GM21786 (cell line): ENCODE results near the gene RNASE3.
A peak's percentile ranks its signal among the peaks of the same experiment; 100 is the strongest.
"Not testable (repeated sequence)": the region's sequence is repeated elsewhere in the genome, so short reads cannot be mapped to it uniquely, and the experiment has no call there.

Experiments
- ATAC-seq: cut with Tn5 transposase; IDR thresholded peaks from one replicate; pipeline ENCODE4 v1.9.1; 2021; ENCODE audit not compliant: unreplicated experiment

Gene RNASE3

GRCh38 chr14:20891126-20891825 lies at the start of gene RNASE3:
TSS of gene RNASE3 (plus strand) at chr14:20891385. CDS start at chr14:20891687, 302 bp downstream.
- not testable (repeated sequence) for ATAC-seq

DNA sequence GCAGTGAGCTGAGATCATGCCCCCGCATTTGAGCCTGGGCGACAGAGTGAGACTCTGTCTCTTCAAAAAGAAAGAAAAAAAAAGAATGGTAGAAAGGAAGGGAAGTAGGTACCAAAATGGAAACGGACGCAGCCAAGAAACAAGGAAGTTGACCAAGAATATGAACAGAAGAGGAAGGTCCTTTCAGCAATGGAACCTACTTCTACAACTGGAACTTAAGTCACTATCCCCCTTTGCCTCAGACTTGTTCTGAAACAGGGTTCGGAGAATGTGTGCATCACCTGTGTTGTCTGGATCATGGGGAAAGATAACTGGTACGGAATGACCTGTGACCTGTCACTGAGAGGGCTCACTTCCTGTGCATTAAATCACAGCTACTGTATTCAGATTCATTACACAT lies 44.6 kb upstream of the RNASE3 start:
- ATAC-seq, result no peak

- no peak for ATAC-seq
Measured at GRCh38 chr14:20848316-20848954, 42.8 kb upstream of the RNASE3 start.

DNA sequence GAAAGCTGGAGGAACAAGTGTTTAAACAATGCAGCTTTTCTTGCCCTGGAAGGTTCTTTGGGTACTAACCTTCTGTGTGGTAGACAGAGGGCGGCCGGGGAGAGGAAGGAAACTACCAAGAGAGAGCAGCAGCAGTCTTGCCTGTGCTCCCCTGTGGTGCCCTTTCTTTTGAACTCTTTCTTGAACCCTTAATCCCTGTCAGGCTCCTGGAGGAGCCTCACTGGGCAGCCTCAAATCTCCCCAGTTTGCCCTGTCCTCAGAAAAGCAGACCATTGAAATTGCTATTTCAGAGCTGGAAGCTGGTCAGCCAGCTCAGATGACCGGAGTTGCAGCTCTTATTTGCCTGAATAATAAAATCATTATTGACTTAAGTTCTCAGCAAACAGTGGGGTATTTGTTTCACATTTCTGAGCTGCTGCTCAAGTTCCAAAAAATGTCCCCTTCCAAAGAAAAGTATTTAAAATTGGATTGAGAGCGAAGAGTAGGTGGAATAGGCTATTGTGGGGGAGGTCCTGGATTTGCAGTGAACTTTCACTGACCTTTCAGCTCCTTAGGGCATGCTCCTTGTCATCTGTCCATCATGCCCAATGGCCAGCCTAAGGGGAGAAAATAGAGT lies 42.1 kb upstream of the RNASE3 start:
- ATAC-seq, result no peak

- no peak for ATAC-seq
Measured at GRCh38 chr14:20853042-20853441, 38.1 kb upstream of the RNASE3 start.

GRCh38 chr14:20855652-20856291 lies 35.4 kb upstream of the RNASE3 start:
- peak; percentile 90 for ATAC-seq

DNA sequence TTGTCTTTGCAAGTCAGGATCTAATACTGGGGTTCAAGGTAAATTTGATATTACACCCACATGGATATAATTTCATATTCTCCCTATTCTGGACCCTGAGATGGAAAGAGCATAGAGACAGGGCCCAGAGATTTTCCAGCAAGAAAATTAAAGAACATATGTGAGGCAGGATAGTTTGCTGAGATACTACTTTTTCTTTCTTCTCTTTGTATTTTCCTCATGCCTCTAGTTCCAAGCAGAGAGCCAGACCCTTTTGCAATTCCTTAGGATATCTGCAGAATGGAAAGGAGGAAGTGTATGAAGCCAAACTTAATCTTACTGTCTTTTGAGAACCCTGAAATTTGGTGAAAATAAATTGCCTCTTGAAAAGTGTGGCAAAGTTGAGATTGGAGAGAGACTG lies 34.0 kb upstream of the RNASE3 start:
- no peak for ATAC-seq

DNA sequence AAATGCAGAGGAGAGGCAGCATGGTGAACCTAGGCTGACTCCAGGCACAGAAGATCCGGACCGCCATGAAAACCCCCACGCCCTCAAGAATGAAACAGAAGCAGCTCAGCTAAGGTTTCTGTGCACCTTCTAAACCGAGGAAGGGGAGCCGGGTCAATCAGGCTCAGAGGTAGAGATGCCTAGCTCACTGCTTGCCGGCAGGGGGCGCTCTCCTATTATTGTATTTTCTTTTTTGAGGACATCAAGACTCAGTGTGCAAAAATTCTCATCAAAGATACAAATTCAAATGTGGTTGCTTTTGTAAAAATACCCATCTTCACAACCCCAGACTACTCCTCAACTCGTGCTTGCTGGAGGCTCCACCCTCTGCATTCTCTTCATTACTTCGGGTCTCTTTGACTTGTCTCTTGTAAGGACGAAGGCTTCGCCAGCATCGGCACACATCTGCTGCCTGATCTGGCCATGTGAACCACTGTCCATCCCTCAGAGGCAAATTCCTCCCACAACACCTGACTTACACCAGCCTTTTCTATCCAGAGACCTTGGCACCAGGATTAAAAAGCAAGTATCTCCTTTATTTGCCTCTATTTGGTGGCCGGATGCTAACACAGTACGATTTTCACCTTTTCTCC lies 33.4 kb upstream of the RNASE3 start:
- no peak for ATAC-seq

- no peak for ATAC-seq
Measured at GRCh38 chr14:20866194-20866593, 25.0 kb upstream of the RNASE3 start.

- ATAC-seq, result no peak
Measured at GRCh38 chr14:20866963-20867362, 24.2 kb upstream of the RNASE3 start.

- ATAC-seq, result peak; percentile 78
Measured at GRCh38 chr14:20873370-20874177, 17.6 kb upstream of the RNASE3 start.

DNA sequence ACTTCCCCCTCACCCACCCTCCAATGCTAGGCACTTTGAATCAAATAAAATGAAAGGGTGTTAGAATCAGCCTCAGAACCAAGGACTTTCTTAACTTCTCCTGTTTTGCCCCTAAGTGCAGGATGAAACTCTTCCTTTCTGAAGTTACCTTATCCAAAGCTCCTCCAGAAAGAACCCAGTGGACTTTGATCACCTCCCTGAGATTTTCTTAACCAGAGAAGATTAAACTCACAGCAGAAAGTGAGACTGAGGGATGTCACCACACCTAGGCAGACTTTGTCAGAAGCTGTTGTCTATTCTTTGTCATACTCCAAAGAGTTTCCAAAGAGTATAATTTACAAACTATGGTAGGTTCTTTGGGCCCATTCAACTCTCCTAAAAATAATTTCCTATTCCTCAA lies 14.2 kb upstream of the RNASE3 start:
- no peak for ATAC-seq

DNA sequence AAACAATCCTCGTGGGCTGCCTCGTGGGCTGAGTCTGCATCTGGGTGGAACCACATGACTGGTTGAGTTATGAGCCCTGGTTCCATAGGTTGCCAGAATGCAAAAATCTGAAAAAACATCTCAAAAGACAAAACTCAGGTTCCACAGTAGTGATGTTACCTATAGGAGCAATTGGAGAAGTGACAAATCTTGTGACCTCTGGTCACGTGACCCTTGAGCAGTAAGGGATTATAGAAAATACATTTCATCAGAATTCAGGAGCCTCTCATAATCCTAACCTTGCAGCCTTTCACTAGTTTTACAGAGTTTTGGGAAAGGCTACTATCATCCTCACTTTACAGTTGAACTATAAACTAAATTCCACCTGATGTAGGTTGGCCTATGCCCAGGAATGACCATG lies 12.5 kb upstream of the RNASE3 start:
- ATAC-seq, result no peak

DNA sequence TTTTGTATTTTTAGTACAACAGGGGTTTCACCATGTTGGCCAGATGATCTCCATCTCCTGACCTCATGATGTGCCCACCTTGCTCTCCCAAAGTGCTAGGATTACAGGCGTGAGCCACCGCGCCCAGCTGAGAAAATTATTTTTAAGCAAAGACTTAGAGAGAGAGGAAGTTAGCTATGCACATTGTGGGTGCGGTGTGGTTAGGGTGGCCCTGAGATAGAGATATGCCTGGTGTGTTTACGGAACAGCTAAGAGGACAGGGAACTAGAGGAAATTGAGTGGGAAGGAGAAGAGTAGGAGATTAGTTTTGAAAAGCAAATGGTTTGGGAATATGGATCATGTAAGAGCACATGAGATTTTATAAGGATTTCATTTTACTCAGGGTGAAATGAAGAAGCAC lies 10.0 kb upstream of the RNASE3 start:
- ATAC-seq, result not testable (repeated sequence)

GRCh38 chr14:20882787-20883186 lies 8.4 kb upstream of the RNASE3 start:
- ATAC-seq, result not testable (repeated sequence)

GRCh38 chr14:20888411-20888810 lies 2.8 kb upstream of the RNASE3 start:
- ATAC-seq, result not testable (repeated sequence)

GRCh38 chr14:20895322-20895721 lies 4.1 kb downstream of the RNASE3 start:
- ATAC-seq, result not testable (repeated sequence)

GRCh38 chr14:20904393-20905029 lies 13.3 kb downstream of the RNASE3 start:
- ATAC-seq, result no peak

DNA sequence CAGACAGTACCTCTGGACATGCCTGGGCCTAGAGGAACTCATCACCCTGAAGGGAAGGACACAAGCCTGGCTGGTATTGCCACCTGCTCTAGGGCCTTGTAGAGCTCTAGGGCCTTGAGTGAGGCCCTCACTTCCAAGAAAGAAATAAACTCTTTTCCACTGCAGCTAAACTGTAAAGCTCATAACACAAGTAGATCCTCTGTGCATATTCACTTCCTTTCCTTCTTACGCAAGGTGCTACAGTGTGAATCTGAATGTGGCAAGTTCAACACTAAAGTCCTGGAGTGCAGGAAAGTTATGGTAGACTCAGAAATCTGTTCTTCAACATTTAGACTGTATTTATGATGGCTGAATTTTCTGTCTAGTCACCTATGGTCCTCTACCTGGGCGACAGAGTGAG lies 14.5 kb downstream of the RNASE3 start:
- ATAC-seq, result no peak

DNA sequence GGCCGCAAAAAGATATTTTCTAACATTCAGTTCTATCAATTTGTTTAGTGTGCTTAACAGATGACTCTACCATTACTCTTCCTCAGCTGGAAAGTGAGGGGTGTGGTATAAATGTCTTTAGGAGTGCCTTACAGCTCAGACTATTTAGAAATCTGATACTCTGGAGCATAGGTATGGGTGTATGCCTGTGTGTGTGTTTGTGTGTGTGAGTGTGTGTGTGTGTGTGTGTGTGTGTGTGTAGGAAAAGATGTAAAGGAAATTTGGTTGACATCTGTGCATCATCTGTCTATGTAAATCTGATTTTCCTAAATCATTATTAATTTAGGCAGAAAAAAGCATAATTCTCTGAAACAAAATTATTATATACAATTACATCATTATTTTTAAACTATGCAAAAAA lies 16.0 kb downstream of the RNASE3 start:
- no peak for ATAC-seq
